NB4 (cell line): Measurements from ENCODE around the gene NPDC1.

Experiments used
- DNase-seq: peaks from one replicate; pipeline ENCODE4 v3.0.0; 2010; ENCODE audit warnings: low read depth
- H3K4me3 ChIP-seq: one replicate; pipeline ENCODE4 v1.5.1; 2011; ENCODE audit warnings: mild to moderate bottlenecking, low read depth, low read length, moderate library complexity
- CTCF ChIP-seq: IDR thresholded peaks from one replicate; pipeline ENCODE4 v1.5.1; 2012; ENCODE audit warnings: low read depth, low read length
- MYC ChIP-seq: IDR thresholded peaks from 2 replicates; pipeline ENCODE4 v1.6.1; 2011; ENCODE audit warnings: low read depth, low read length
- POLR2A ChIP-seq: IDR thresholded peaks from 2 replicates; pipeline ENCODE4 v1.6.1; 2011; ENCODE audit warnings: mild to moderate bottlenecking; ENCODE audit not compliant: insufficient read length; ENCODE audit errors: extremely low read depth
- TF ChIP-seq, protein P1 (sequence below): IDR thresholded peaks from 2 replicates; pipeline ENCODE4 v1.6.1; 2011; ENCODE audit warnings: low read depth, low read length

NPDC1 gene

DNA sequence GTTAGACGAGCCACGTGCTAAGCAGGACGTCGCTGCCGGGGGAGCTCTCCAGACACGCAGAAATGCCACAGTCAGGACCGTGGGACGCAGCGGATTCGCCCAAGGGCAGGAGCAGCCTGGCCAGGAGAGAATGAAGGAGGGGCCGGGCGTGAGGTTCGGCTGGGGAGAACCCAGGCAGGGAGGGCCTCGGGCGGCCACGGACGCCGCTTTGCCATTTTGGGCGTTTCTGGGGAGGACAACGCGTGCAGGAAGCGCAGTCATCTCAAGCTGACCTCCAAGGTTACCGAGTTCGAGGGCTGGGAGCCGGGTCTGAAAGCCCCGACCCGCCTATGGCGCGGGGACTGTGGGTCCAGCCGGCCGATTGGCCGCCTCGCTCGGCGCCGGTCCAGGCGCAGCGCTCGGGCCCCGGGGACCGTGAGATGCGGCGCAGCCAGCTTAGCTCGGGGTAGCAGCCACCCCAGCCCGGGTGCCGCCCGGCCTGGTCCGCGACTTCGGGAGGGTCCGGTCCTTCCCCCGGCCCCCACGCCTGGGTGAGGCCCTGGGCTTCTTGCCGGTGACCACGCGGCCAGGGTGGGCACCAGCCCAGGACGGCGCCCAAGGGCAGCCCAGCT lies 40.0 kb upstream of the NPDC1 start:
- DNase-seq = no peak
- peak overlapping the region; percentile 67 for H3K4me3 ChIP-seq
- TF ChIP-seq MYC = no peak; the same call in 1 of the 2 replicates
- peak; percentile 4 for TF ChIP-seq POLR2A

GRCh38 chr9:137084526-137084925 lies 38.5 kb upstream of the NPDC1 start:
- no peak overlapping the region for H3K4me3 ChIP-seq
- no peak for TF ChIP-seq MYC
- TF ChIP-seq POLR2A = no peak
- no peak for TF ChIP-seq CTCF
- TF ChIP-seq, protein P1, sequence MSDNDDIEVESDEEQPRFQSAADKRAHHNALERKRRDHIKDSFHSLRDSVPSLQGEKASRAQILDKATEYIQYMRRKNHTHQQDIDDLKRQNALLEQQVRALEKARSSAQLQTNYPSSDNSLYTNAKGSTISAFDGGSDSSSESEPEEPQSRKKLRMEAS = no peak
- DNase-seq = no peak

DNA sequence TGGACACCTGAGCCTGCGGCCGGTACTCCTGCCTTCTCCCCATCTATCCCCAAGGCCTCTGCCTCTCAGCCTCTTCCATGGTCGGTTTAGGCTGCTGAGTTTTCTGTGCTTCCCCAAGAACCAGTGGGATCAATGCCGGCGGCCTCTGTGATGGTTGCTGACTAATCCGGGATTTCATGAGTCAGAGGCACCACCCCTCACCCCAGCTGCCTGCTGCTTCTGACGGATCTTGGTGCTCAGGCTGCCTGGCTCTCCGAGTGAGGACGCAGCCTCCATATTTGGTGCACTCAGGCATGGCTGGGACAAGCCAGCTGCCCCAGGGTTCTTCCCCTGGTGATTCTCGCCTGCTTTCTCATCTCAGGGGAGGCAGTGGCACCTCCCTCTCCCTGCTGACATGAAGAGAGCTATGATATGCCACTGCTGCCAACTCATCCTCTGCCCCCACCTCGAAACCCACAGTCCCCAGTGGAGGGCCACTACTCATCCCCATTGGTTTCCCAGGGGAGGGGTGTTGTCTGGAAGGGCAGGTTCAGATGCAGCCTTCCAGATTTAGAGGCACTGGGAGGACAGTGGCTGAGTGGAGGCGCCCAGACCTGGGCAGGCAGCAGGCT lies 37.5 kb upstream of the NPDC1 start:
- no peak overlapping the region for H3K4me3 ChIP-seq
- TF ChIP-seq, protein P1 = no peak
- TF ChIP-seq POLR2A = no peak
- TF ChIP-seq CTCF = no peak
- no peak for TF ChIP-seq MYC

DNA sequence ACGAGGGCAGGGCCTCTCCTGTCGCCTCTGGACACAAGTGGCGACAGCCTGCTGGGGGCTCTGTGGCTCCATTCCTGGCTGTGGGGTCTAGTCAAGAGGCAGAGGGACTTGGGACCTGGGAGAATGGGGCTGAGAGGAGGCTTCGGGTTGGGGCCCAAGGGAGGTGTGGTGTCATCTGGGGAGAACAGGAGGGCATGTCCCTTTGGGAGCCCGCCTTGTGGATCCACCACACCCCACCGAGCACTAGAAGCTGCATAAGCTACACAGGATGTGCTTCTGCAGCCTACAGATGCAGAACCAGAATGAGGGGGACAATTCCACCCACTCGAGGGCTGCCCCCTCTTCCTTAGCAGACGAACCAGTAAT lies 36.9 kb upstream of the NPDC1 start:
- DNase-seq = no peak
- no peak for TF ChIP-seq MYC
- no peak for TF ChIP-seq CTCF
- TF ChIP-seq, protein P1 = no peak
- TF ChIP-seq POLR2A = no peak
- no peak overlapping the region for H3K4me3 ChIP-seq

More for the DNA sequence above, 37.5 kb upstream of the NPDC1 start:
- peak; percentile 88 for DNase-seq

DNA sequence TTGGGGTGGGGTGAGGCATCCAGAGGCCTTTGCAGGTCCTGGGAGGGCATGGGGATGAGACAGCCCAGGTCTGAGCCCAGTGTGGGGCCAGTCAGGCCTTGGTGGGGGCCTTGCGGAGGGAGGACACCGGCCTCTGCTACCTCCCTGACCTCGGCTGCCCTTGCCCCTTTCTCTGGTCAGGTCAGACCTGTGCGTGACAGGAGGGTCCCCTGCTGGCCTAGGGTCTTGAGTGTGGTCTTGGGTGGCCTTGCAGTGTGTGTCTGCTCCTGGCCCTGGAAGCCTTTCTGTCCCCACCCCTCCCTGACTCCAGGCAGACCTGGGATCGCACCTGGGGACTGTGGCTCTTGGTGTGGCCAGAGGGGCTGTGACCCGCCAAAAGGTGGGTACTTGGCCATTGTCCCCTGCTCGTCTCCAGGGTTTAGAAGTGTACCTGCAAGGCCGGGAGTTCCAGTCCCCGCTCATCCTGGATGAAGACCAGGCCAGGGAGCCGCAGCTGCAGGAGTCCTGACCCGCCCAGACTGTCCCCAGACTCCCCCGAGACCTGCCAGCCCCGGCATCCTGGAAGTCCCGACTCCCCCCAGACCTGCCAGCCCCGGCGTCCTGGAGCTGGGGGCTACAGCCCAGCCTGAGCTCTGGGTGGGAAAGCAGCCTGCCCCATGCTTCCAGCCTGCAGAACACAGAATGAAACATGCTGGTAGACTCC lies 36.4 kb upstream of the NPDC1 start:
- no peak for TF ChIP-seq CTCF
- no peak for TF ChIP-seq POLR2A
- TF ChIP-seq, protein P1 = no peak
- no peak for TF ChIP-seq MYC
- no peak overlapping the region for H3K4me3 ChIP-seq
- DNase-seq = no peak

- no peak for DNase-seq
- TF ChIP-seq POLR2A = no peak
- no peak for TF ChIP-seq MYC
- no peak for TF ChIP-seq CTCF
- TF ChIP-seq, protein P1 = no peak
- no peak overlapping the region for H3K4me3 ChIP-seq
Measured at GRCh38 chr9:137080260-137081122, 34.5 kb upstream of the NPDC1 start.
